ENCODE results near the gene EPB42.
A peak's percentile ranks its signal among the peaks of the same experiment; 100 is the strongest.

The EPB42 gene

GRCh38 chr15:43220991-43221403, at the start of gene EPB42:
TSS of gene EPB42 (minus strand) at chr15:43221018. CDS start at chr15:43220825, 193 bp downstream.
- DNase-seq, result no peak

- peak in 5 of 56 donors; percentile 11 to 30 (median 16) for DNase-seq
Observed at GRCh38 chr15:43270113-43270665, 49.4 kb upstream of the EPB42 start.

- DNase-seq, result peak in 3 of 56 donors; percentile 13 to 42 (median 33)
Observed at GRCh38 chr15:43268111-43269105, 47.6 kb upstream of the EPB42 start.

DNA sequence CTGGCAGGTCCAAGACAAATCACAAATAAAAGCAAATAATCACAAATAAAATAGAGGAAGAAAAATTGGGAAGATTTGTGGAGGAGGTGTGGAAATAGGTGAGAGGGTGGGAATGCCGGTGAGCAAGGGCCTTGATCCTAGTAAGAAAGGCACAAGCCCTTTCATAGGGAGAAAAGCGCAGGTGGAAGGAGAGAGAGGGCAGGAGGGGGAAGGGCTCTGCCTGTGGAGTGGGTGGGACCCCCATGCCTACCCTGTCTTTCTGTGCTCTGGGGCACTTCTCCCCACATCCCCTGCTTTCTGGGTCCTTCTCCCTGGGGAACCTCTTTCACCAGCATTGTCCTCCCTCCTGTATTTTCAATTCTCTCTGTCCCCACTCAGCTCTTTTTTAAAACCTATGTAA, 46.6 kb upstream of the EPB42 start:
- no peak for DNase-seq

DNA sequence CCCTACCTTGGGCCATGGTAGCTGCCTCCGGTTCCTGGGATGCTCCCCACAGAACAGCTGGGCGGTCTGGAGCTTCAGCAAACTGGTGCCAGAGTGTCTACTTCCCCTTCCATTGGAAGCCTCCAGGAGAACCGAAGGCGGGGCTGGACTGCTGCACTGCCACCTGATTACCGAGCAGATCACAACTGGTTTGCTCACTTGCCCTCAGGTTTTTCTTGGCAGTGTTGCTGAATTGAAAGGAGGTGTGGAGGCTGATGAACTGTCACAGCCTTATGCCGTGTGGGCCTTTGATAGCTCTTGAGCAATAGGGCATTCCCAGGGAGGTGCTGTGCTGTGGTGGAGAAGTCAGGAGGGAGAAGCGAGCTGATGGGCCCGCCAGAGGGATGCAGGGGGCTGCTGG, 46.0 kb upstream of the EPB42 start, which contains the start of gene TGM5:
Gene TGM5 (minus strand): TSS at position 95 of the 400 bp plus-strand sequence. CDS start 79 bp downstream, at position 16.
- no peak for DNase-seq

GRCh38 chr15:43266386-43266785, 45.6 kb upstream of the EPB42 start:
- no peak for DNase-seq

DNA sequence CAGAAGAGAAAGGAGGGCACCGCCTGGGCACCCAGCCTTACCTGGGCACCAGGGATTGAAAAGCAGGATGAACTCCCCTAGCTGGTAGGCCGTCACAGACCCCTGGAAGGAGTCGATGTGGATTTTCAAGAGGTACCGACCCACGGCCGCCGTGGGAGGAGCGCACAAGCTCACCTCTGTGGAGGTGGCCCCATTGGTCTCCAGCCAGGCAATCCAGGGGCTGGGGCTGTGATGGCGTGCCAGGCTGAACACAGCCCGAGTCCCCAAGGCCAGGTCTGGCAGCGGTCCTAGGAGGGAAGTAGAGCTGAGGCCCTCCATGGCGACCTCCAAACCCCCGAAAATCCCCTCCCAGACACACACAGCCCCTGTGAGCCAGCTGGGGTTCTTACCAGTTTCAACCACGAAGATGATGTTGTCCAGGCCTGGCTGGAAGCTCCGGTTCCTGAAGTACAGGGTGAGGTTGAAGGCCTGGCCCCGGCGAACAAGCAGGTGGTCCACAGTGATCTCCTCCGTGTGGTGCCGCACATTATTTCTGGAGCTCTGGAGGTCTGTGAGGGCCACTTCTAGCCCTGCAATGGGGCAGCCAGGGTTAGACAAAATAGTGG, 39.3 kb upstream of the EPB42 start:
- DNase-seq, result no peak

- DNase-seq, result no peak
Observed at GRCh38 chr15:43258781-43259180, 38.0 kb upstream of the EPB42 start.

DNA sequence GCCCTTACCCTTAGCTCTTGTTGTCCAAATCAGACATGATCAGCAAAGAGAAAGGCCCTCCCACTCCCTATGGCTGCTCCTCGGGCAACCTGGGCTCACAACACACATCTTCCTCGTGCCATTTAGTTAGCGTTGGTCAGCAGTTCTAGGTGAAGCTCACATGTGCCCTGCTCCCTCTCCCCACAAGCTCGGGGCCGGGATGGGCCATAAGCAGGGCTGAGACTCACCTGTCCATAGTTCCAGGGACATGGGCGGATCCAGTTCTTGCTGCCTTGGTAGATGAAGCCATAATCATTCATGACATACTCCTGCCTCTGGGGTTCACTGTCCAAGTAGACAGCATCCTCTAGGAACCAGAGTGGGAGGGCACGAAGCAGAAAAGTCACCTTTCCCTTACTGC, 35.5 kb upstream of the EPB42 start:
- no peak for DNase-seq

- DNase-seq, result no peak
Observed at GRCh38 chr15:43255376-43255775, 34.6 kb upstream of the EPB42 start.

DNA sequence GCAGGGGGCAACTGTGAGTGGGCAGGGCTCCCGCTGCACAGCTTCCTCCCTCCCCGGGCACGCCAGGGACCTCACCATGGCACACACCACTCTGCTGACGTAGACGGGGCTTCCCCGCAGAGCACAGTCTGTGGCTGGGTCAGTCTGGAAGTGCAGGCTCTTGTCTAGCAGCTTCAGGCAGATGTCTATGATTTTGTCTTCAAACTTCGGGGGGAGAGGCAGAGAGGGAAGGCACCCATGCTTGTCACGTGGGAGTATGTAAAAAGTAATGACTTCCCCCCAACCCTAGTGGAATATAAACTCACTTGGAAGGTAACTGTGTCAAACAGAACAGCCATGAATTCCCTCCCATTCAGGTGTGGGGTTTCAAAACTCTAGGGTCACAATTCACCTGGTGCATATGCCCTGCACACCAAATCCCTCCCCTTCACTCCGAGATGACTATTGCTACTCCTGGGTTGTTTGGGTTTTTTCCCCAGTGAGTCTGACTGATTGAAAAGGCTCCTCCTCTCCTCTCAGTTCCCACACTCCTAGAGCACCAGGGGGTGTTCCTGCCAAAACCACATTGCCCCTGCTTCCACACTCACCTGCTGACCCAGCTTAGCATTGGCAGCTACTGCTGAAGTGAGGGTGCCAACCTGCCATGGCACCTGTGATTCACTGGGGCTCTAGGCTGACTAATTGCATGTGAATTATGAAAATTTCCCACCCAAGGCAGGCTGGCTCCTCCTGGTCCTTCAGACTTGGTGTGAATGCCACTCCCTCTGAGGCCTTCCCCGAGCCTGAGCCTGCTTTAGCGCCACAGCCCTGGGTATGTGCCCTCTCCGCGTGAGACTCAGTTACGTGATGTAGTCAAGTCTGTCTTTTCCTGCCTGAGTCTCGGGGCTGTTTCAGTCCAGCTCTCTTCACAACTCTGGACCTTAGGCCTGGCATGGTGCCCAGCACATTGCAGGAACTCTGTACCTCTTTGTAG, 32.9 kb upstream of the EPB42 start:
- DNase-seq, result peak in 2 of 56 donors; percentile 11 to 18

DNA sequence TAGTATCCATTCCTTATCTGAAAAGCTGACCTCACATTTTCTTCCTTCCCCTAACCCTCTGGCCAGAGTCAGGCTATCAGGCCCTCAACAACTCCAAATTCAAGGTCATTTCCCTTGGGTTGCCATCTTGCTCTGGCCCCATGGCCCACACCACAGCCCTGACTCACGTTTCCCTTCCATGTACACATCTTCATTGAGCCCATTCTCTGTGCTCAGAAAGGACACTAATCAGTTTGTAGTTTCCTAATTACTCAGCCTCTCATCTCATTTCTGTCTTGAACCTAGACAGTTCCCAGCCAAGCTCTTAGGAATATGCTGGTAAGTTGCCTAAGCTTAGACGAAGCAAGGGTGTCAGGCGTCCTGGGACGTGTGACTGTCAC, 31.0 kb upstream of the EPB42 start:
- no peak for DNase-seq

DNA sequence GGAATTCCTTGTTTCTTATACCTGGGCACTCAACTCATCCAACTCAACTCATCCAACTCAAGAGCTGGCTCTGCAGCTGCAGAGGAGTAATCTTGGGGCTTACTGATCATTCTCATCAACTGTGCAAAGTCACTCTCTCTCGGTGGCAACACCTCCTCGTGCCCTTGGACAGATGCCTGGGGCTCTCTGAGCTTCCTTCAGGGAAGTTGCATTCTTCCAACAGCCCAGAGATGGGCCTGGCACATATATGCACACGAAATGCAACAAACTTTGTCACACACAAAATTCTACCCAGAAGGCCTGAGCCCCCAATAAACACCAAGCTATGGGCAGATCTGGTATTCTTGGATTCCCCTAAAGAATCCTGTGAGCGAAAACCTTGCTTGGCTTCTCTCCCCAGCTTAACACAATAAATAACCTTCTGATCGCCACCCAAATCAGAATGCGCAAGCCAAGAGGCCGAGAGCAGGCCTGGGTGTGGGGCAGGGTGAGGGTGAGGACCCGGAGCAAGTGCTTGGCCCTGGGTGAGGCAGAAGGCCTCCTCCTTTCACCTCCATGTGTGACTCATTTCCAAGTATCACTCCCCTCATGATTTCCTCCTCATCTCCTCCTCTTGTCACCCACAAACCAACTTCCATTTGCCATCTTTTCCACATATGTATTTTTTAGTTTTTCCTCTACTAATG, 30.5 kb upstream of the EPB42 start:
- DNase-seq, result no peak

DNA sequence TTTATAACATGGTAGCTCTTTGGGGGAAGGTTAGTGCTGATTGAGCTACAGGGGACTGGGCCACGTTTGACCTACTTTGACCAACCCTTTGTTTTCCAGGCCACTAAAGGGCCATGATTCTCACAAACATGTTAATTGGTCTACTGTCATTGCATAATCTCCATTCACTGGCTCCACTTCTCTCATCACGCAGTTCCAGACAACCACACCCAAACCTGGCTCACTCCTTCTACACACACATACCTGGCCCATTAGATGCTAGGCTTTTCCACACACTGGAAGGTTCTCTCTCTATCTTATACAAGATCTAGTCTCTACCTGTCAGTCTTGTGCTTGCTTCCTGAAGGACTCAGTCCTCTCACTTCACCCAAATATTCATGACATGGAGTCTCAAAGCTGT, 30.0 kb upstream of the EPB42 start:
- no peak for DNase-seq

DNA sequence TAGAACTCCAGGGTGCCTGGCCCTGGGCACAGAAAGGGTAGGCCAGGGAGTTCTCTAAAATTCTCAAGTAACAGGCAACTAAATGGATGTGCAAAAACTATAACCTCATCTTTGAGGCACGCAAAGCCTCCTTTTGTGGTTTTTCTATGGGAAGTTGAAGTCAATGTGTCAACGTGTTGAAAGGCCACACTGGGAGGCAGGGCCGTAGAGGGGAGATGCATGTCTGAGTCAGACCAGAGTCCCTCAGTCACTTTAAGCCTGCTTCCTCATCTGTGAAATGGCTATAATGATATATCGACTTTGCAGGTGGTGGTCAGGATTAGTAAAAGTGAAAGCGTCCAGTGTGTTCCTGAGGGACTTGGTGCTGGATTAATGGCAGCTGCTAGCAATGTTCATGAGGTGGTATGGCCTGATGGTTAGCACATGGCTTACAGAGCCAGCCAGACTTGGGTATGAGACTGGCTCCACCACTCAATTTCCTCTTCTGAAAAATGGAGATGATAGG, 28.9 kb upstream of the EPB42 start:
- no peak for DNase-seq

DNA sequence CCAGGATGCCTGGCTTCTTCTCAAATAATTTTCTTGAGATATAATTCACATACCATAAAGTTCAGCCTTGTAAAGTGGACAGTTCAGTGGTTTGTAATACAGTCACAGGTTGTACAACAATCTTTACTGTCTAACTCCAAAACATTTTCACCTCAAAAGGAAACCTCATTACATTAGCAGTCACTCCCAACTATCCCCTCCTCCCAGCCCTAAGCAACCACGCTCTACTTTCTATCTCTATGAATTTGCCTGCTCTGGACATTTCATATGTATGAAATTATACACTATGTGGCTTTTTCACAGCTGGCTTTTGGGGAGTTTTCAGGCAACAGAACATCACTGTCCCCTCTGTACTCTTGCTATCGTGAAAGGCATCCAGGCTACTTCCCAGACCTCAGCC, 28.4 kb upstream of the EPB42 start:
- DNase-seq, result no peak

DNA sequence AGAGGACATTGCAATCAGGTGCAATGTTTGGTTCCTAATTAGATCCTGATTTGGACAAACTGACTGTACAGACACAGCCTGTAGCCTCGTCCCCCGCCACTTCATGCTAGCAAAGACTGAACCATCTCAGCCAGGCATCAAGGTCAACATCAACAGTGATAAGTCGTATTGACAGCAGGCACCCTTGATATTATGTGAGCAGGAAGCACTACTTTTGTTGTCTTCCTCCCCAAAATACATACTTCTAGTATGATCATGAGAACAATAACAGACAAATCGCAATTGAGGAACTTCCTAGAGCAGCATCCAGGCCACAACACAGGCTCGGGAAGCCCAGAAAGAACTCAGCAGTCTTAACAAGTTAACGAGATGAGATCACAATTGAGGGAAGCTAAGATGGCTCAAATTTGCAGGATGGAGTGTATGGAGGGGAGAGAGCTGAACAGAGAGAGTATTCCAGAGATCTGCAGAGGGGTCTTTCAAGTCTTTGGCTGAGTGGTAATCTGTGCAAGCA, 25.5 kb upstream of the EPB42 start:
- no peak for DNase-seq

DNA sequence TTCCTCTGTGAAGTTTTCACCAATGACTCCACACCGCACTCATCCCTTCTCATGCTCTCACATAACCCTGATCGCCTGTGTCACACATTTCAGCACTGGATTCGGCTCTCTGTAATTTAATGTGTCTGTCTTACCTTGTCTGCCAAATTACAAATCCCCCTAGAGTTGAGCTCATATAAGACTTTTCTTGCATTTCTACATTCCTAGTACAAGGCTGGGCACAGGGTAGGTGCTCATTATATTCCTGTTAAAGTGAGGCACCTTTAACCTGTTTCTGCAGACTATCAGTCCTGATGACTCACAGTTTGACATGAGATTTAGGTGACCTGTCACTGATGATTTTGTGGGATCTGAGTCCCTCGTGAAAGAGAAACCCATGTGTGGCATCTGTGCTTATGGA, 23.3 kb upstream of the EPB42 start:
- no peak for DNase-seq

GRCh38 chr15:43243020-43243645, 22.3 kb upstream of the EPB42 start:
- DNase-seq, result no peak

All from nucleus accumbens (tissue), 56 donors.